GM12875 (cell line): ENCODE data around the gene ZFPM1.

Experiments used
- H3K4me3 ChIP-seq: one replicate; pipeline ENCODE4 v1.5.1; 2011; ENCODE audit warnings: low read depth, low read length, control low read depth
- TF ChIP-seq, protein P1 (sequence below): IDR thresholded peaks from 2 replicates; pipeline ENCODE4 v1.5.1; 2011; ENCODE audit warnings: low read depth, mild to moderate bottlenecking, control low read depth, inconsistent platforms, low read length, moderate library complexity, borderline replicate concordance; ENCODE audit not compliant: insufficient read depth

ZFPM1 gene

DNA sequence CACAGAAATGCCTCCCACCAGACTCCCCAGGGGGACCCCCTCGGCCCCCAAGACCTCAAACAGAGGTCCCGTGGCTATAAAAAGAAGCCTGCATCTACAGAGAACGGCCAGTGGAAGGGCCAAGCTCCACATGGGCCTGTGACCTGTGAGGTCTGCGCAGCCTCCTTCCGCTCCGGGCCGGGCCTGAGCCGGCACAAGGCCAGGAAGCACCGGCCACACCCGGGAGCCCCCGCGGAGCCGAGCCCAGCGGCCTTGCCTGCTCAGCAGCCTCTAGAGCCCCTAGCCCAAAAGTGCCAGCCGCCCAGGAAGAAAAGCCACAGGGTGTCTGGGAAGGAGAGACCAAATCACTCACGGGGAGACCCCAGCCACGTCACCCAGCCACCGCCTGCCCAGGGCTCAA, 18.3 kb upstream of the ZFPM1 start:
- TF ChIP-seq, protein P1, sequence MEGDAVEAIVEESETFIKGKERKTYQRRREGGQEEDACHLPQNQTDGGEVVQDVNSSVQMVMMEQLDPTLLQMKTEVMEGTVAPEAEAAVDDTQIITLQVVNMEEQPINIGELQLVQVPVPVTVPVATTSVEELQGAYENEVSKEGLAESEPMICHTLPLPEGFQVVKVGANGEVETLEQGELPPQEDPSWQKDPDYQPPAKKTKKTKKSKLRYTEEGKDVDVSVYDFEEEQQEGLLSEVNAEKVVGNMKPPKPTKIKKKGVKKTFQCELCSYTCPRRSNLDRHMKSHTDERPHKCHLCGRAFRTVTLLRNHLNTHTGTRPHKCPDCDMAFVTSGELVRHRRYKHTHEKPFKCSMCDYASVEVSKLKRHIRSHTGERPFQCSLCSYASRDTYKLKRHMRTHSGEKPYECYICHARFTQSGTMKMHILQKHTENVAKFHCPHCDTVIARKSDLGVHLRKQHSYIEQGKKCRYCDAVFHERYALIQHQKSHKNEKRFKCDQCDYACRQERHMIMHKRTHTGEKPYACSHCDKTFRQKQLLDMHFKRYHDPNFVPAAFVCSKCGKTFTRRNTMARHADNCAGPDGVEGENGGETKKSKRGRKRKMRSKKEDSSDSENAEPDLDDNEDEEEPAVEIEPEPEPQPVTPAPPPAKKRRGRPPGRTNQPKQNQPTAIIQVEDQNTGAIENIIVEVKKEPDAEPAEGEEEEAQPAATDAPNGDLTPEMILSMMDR: no peak
- H3K4me3 ChIP-seq: no peak overlapping the region

DNA sequence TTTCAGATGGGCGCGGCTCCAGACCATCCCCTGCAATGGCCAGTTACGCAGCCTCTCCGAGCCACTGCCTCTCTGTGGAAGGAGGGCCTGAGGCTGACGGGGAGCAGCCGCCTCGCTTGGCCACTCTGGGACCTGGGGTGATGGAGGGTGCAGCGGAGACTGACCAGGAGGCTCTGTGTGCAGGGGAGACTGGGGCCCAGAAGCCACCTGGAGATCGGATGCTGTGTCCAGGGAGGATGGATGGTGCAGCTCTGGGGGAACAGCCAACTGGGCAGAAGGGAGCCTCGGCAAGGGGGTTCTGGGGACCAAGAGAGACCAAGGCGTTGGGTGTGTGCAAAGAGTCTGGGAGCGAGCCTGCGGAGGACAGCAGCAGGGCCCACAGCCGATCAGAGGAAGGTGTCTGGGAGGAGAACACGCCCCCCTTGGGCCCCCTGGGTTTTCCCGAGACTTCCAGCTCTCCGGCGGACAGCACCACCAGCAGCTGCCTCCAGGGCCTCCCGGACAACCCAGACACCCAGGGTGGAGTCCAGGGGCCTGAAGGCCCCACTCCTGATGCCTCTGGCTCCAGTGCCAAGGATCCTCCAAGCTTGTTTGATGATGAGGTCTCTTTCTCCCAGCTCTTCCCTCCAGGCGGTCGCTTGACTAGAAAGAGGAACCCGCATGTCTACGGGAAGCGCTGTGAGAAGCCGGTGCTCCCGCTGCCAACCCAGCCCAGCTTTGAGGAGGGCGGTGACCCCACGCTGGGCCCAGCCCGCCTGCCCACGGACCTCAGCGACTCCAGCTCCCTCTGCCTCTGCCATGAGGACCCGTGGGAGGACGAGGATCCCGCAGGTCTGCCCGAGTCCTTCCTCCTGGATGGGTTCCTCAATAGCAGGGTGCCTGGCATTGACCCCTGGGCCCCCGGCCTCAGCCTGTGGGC, 17.4 kb upstream of the ZFPM1 start:
- TF ChIP-seq, protein P1: no peak
- no peak overlapping the region for H3K4me3 ChIP-seq

DNA sequence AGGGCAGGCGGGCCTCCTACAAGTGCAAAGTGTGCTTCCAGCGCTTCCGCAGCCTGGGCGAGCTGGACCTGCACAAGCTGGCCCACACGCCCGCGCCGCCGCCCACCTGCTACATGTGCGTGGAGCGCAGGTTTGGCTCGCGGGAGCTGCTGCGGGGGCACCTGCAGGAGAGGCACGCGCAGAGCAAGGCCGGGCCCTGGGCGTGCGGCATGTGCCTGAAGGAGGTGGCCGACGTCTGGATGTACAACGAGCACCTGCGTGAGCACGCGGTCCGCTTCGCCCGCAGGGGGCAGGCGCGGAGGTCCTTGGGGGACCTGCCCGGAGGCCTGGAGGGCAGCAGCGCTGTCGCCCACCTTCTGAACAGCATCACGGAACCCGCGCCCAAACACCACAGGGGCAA, 16.3 kb upstream of the ZFPM1 start:
- TF ChIP-seq, protein P1: no peak
- H3K4me3 ChIP-seq: no peak overlapping the region

DNA sequence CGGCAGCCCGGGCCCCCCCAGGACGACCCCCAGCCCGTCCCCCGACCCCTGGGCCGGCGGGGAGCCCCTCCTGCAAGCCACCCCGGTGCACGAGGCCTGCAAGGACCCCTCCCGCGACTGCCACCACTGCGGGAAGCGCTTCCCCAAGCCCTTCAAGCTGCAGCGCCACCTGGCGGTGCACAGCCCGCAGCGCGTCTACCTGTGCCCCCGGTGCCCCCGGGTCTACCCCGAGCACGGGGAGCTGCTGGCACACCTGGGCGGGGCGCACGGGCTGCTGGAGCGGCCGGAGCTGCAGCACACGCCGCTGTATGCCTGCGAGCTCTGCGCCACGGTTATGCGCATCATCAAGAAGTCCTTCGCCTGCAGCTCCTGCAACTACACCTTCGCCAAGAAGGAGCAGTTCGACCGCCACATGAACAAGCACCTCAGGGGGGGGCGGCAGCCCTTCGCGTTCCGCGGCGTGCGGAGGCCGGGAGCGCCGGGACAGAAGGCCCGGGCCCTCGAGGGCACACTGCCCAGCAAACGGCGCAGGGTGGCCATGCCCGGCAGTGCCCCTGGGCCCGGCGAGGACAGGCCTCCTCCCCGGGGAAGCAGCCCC, 15.6 kb upstream of the ZFPM1 start:
- TF ChIP-seq, protein P1: peak; percentile 95
- no peak overlapping the region for H3K4me3 ChIP-seq

DNA sequence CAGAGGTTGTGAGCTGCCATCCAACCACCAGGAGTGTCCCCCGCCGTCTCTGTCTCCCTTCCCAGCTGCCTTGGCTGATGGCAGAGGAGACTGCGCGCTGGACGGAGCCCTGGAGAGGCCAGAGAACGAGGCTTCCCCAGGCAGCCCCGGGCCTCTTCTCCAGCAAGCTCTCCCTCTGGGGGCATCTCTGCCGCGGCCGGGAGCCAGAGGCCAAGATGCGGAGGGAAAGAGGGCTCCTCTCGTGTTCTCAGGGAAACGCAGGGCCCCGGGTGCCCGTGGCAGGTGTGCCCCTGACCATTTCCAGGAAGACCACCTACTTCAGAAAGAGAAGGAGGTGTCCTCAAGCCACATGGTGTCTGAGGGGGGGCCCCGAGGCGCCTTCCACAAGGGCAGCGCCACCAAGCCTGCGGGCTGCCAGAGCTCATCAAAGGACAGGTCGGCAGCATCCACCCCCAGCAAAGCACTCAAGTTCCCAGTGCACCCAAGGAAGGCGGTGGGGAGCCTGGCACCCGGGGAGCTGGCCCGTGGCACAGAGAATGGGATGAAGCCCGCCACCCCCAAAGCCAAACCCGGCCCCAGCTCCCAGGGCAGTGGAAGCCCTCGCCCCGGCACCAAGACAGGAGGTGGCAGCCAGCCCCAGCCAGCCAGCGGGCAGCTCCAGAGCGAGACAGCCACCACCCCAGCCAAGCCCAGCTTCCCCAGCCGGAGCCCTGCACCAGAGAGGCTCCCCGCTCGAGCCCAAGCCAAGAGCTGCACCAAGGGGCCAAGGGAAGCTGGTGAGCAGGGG, 14.8 kb upstream of the ZFPM1 start:
- TF ChIP-seq, protein P1: no peak
- no peak overlapping the region for H3K4me3 ChIP-seq

DNA sequence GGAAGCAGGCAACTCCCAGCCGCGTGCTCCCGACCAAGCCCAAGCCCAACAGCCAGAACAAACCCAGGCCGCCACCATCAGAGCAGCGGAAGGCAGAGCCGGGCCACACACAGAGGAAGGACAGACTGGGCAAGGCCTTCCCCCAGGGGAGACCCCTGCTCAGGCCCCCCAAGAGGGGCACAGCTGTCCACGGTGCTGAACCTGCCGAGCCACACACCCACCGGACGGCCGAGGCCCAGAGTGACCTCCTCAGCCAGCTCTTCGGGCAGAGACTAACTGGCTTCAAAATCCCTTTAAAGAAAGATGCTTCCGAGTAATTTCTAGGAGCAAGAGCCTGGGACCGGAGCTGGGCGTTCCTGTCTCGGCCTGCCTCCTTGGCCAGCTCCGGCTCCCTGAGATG, 14.1 kb upstream of the ZFPM1 start:
- no peak overlapping the region for H3K4me3 ChIP-seq
- TF ChIP-seq, protein P1: no peak
